Liver (tissue), 9 donors: Measurements from ENCODE around the gene SHANK2. TPM values are rescaled to one million over a fixed set of nuclear protein-coding genes. Genes with fewer than 3 reads are reported as not detected.

Experiments
- DNase-seq: peaks from one replicate; pipeline ENCODE4 v3.0.0-alpha.2; 2017; ENCODE audit warnings: low spot score
- H3K27ac ChIP-seq, 2 donors: one replicate each; pipeline ENCODE4 v1.7.0; 2013; ENCODE audit warnings: inconsistent platforms in 2 of 2, low read length in 2 of 2, control low read depth in 1 of 2, low read depth in 1 of 2, mild to moderate bottlenecking in 1 of 2
- H3K27me3 ChIP-seq, 4 donors: one replicate each; pipeline versions ENCODE4 v1.6.1 to v1.7.0; 2013; ENCODE audit warnings: low read length in 3 of 4, inconsistent platforms in 1 of 4, mild to moderate bottlenecking in 1 of 4, moderate library complexity in 1 of 4; ENCODE audit not compliant: control insufficient read depth in 4 of 4, insufficient read depth in 4 of 4
- H3K36me3 ChIP-seq, 4 donors: one replicate each; pipeline versions ENCODE4 v1.6.1 to v1.7.0; 2013; ENCODE audit warnings: low read length in 3 of 4, mild to moderate bottlenecking in 3 of 4, low read depth in 1 of 4, moderate library complexity in 1 of 4; ENCODE audit not compliant: control insufficient read depth in 4 of 4, insufficient read depth in 3 of 4
- H3K4me1 ChIP-seq, 4 donors: one replicate each; pipeline versions ENCODE4 v1.6.1 to v1.7.0; 2013; ENCODE audit warnings: low read length in 3 of 4, mild to moderate bottlenecking in 3 of 4, moderate library complexity in 1 of 4; ENCODE audit not compliant: control insufficient read depth in 4 of 4, insufficient read depth in 4 of 4
- H3K4me3 ChIP-seq, 3 donors: one replicate each; pipeline versions ENCODE4 v1.6.1 to v1.7.0; 2013; ENCODE audit warnings: low read length in 3 of 3, control low read depth in 1 of 3, low read depth in 1 of 3, mild to moderate bottlenecking in 1 of 3
- H3K9ac ChIP-seq, 2 donors: one replicate each; pipeline ENCODE4 v1.7.0; 2013; ENCODE audit warnings: low read length in 2 of 2, mild to moderate bottlenecking in 2 of 2, moderate library complexity in 2 of 2, control low read depth in 1 of 2, low read depth in 1 of 2
- H3K9me3 ChIP-seq, 4 donors: one replicate each; pipeline versions ENCODE4 v1.6.1 to v1.7.0; 2013; ENCODE audit warnings: low read length in 3 of 4; ENCODE audit not compliant: control insufficient read depth in 4 of 4
- ATF3 ChIP-seq: IDR thresholded peaks from 2 replicates; pipeline ENCODE4 v1.6.1; 2016; ENCODE audit warnings: antibody characterized with exemption
- EGR1 ChIP-seq, 2 donors: IDR thresholded peaks; 2 replicates each; pipeline ENCODE4 v1.6.1; 2016 to 2018; ENCODE audit warnings: antibody characterized with exemption in 2 of 2, low read depth in 2 of 2
- FOXA1 ChIP-seq: IDR thresholded peaks from 2 replicates; pipeline ENCODE4 v1.6.1; 2016; ENCODE audit warnings: antibody characterized with exemption
- FOXA2 ChIP-seq: IDR thresholded peaks from 2 replicates; pipeline ENCODE4 v1.6.1; 2016; ENCODE audit warnings: antibody characterized with exemption
- GABPA ChIP-seq, 2 donors: IDR thresholded peaks in 1 of 2; conservative IDR thresholded peaks in 1 of 2; 2 replicates each; pipeline ENCODE4 v1.6.1; 2016; ENCODE audit warnings: antibody characterized with exemption in 2 of 2, mild to moderate bottlenecking in 1 of 2, moderate library complexity in 1 of 2
- HNF4A ChIP-seq, 2 donors: conservative IDR thresholded peaks; 2 replicates each; pipeline ENCODE4 v1.6.1; 2016; ENCODE audit warnings: antibody characterized with exemption in 2 of 2, mild to moderate bottlenecking in 2 of 2
- HNF4G ChIP-seq: IDR thresholded peaks from 2 replicates; pipeline ENCODE4 v1.6.1; 2016; ENCODE audit warnings: antibody characterized with exemption
- JUND ChIP-seq, 2 donors: IDR thresholded peaks; 2 replicates each; pipeline ENCODE4 v1.6.1; 2016; ENCODE audit warnings: antibody characterized with exemption in 2 of 2
- NR2F2 ChIP-seq: IDR thresholded peaks from 2 replicates; pipeline ENCODE4 v1.6.1; 2016; ENCODE audit warnings: antibody characterized with exemption
- RAD21 ChIP-seq, 2 donors: IDR thresholded peaks; 2 replicates each; pipeline ENCODE4 v1.6.1; 2016; ENCODE audit warnings: antibody characterized with exemption in 2 of 2, mild to moderate bottlenecking in 2 of 2
- REST ChIP-seq: IDR thresholded peaks from 2 replicates; pipeline ENCODE4 v1.6.1; 2016; ENCODE audit warnings: antibody characterized with exemption, mild to moderate bottlenecking
- RXRA ChIP-seq, 2 donors: IDR thresholded peaks; 2 replicates each; pipeline ENCODE4 v1.6.1; 2017 to 2018; ENCODE audit warnings: antibody characterized with exemption in 2 of 2, mild to moderate bottlenecking in 1 of 2
- SP1 ChIP-seq: IDR thresholded peaks from 2 replicates; pipeline ENCODE4 v1.6.1; 2018; ENCODE audit warnings: antibody characterized with exemption, mild to moderate bottlenecking
- TAF1 ChIP-seq: conservative IDR thresholded peaks from 2 replicates; pipeline ENCODE4 v1.6.1; 2016; ENCODE audit warnings: antibody characterized with exemption, mild to moderate bottlenecking
- YY1 ChIP-seq: IDR thresholded peaks from 2 replicates; pipeline ENCODE4 v1.6.1; 2016; ENCODE audit warnings: antibody characterized with exemption, mild to moderate bottlenecking
- WGBS: extraction: QIAGEN DNeasy Blood & Tissue Kit; methylation state at CpG from one replicate; pipeline ENCODE4 v1.1.7; 2013; 5-methylcytosine and 5-hydroxymethylcytosine counted together
- polyA plus RNA-seq, 2 donors: library from polyadenylated mRNA; stranded (reverse) in 1 of 2; unstranded in 1 of 2; fragments of 200-250 nt in 1 of 2; fragments of >200 nt in 1 of 2; fragmentation: Nextera tagmentation in 1 of 2; extraction: Ambion mirVana in 1 of 2; gene quantifications; one replicate each; pipeline versions ENCODE4 v1.2.1 to v1.2.3, GENCODE V29; 2013 to 2015
- total RNA-seq, 2 donors: library from RNA; depleted of rRNA; stranded (reverse); fragments of >200 nt; gene quantifications; one replicate each; pipeline ENCODE4 v1.2.3, GENCODE V29; 2014
- TF ChIP-seq, protein P1 (sequence below): IDR thresholded peaks from 2 replicates; pipeline ENCODE4 v1.6.1; 2016; ENCODE audit warnings: antibody characterized with exemption
- TF ChIP-seq, protein P2 (sequence below): IDR thresholded peaks from 2 replicates; pipeline ENCODE4 v1.6.1; 2016; ENCODE audit warnings: antibody characterized with exemption
- donor health status: healthy.
- donor health status: healthy.
- donor health status: healthy.
- donor health status: healthy.
- donor health status: healthy.

Gene SHANK2
- total and polyA plus RNA-seq, 4 donors: 5.4 to 36.4 (median 12.4) TPM

GRCh38 chr11:71281831-71282230 lies 29.5 kb upstream of the SHANK2 start:
- Histone ChIP-seq H3K27ac (no peak overlapping the region), H3K4me3 (no peak overlapping the region), H3K9me3 (no peaks in the 10 kb centered on the region), H3K27me3 (no peaks in the 10 kb centered on the region), H3K9ac (no peak overlapping the region), H3K36me3 (no peaks in the 10 kb centered on the region), H3K4me1 (peaks cover 4 to 6% (median 4%) of the 10 kb centered on the region in 4 donors)
- TF ChIP-seq HNF4G (no peak), NR2F2 (no peak)
- no peak for DNase-seq
- 87% methylated on average over 7 of the region's 7 CpGs for WGBS

GRCh38 chr11:71281204-71281603 lies 28.8 kb upstream of the SHANK2 start:
- Histone ChIP-seq H3K4me1 (no peaks in the 10 kb centered on the region), H3K9me3 (no peaks in the 10 kb centered on the region), H3K36me3 (no peaks in the 10 kb centered on the region), H3K9ac (no peak overlapping the region), H3K27ac (no peak overlapping the region), H3K27me3 (no peaks in the 10 kb centered on the region), H3K4me3 (no peak overlapping the region)
- 90% methylated on average over 3 of the region's 3 CpGs for WGBS
- no peak for DNase-seq
- TF ChIP-seq YY1: no peak
- TF ChIP-seq GABPA (IDR thresholded peaks at IDR 0.05 in 1 of 2, conservative IDR thresholded peaks at IDR 0.05 in 1 of 2): no peak
- TF ChIP-seq SP1: no peak
- TF ChIP-seq HNF4G: no peak
- no peak for TF ChIP-seq TAF1
- no peak for TF ChIP-seq EGR1 (IDR thresholded peaks at IDR 0.05; ENCODE audit: low read depth in 2 of 2)
- no peak for TF ChIP-seq REST
- no peak for TF ChIP-seq JUND (IDR thresholded peaks at IDR 0.05)
- no peak for TF ChIP-seq ATF3
- TF ChIP-seq RAD21 (IDR thresholded peaks at IDR 0.05): no peak
- no peak for TF ChIP-seq FOXA1
- no peak for TF ChIP-seq FOXA2
- no peak for TF ChIP-seq RXRA (IDR thresholded peaks at IDR 0.05)
- TF ChIP-seq HNF4A (conservative IDR thresholded peaks at IDR 0.05): no peak
- TF ChIP-seq, protein P1, sequence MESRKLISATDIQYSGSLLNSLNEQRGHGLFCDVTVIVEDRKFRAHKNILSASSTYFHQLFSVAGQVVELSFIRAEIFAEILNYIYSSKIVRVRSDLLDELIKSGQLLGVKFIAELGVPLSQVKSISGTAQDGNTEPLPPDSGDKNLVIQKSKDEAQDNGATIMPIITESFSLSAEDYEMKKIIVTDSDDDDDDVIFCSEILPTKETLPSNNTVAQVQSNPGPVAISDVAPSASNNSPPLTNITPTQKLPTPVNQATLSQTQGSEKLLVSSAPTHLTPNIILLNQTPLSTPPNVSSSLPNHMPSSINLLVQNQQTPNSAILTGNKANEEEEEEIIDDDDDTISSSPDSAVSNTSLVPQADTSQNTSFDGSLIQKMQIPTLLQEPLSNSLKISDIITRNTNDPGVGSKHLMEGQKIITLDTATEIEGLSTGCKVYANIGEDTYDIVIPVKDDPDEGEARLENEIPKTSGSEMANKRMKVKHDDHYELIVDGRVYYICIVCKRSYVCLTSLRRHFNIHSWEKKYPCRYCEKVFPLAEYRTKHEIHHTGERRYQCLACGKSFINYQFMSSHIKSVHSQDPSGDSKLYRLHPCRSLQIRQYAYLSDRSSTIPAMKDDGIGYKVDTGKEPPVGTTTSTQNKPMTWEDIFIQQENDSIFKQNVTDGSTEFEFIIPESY: no peak
- TF ChIP-seq, protein P2, sequence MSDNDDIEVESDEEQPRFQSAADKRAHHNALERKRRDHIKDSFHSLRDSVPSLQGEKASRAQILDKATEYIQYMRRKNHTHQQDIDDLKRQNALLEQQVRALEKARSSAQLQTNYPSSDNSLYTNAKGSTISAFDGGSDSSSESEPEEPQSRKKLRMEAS: no peak
- no peak for TF ChIP-seq NR2F2
